Panc1 (cell line): ENCODE data around the gene INPP5F.

Source experiments
- CTCF ChIP-seq: fragments of 450-650 bp; IDR thresholded peaks from 2 replicates; pipeline ENCODE4 v1.5.1; 2017; ENCODE audit warnings: mild to moderate bottlenecking
- SIN3A ChIP-seq: IDR thresholded peaks from 2 replicates; pipeline ENCODE4 v1.6.1; 2012; ENCODE audit warnings: low read depth, mild to moderate bottlenecking, low read length, moderate library complexity, borderline replicate concordance; ENCODE audit not compliant: insufficient read depth
- TCF7L2 ChIP-seq: IDR thresholded peaks from 2 replicates; pipeline ENCODE4 v1.6.1; 2011; ENCODE audit warnings: mild to moderate bottlenecking, low read depth, low read length, inconsistent platforms

DNA sequence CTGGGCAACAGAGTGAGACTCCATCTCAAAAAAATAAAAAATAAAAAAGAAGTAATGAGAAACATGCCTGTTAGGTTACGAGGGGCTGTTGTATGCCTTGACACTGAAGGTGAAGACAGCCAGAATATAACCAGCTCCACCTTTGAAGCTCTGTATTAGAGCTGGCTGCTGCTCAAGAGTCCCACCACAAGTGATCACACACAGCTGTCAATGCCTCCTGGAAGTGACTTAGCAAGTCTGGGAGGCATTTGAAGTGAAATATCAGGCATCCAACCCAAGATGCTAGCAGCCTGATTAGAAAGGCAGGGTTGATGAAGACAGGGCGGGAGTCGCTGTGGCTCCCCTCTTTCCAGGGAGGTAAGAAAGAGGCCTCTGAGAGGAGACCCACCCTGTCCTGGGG is 34.1 kb upstream of the INPP5F start:
- TF ChIP-seq CTCF = no peak
- no peak for TF ChIP-seq SIN3A
- no peak for TF ChIP-seq TCF7L2
